HL-60 (cell line): ENCODE measurements around the gene TPRA1.

ENCODE experiments used
- DNase-seq, 2 experiments: peaks; one replicate each; pipeline ENCODE4 v3.0.0-alpha.2; 2010 to 2020; ENCODE audit warnings: low read depth in 1 of 2, low spot score in 1 of 2
- H3K27ac ChIP-seq: fragments of 250-450 bp; sonication (Bioruptor Pico); replicated peaks from 2 replicates; pipeline ENCODE4 v1.5.1; 2020; ENCODE audit warnings: mild to moderate bottlenecking, moderate library complexity
- H3K27me3 ChIP-seq: fragments of 250-450 bp; sonication (Bioruptor Pico); 2 replicates; pipeline ENCODE4 v1.5.1; 2021; ENCODE audit warnings: mild to moderate bottlenecking, moderate library complexity; ENCODE audit not compliant: insufficient read depth, poor library complexity, severe bottlenecking
- H3K4me3 ChIP-seq: replicated peaks from 2 replicates; pipeline ENCODE4 v1.5.1; 2011; ENCODE audit warnings: mild to moderate bottlenecking, control low read depth, low read length; ENCODE audit not compliant: insufficient read depth
- GABPA ChIP-seq: IDR thresholded peaks from 2 replicates; pipeline ENCODE4 v1.6.1; 2012; ENCODE audit warnings: low read depth
- POLR2AphosphoS5 ChIP-seq: IDR thresholded peaks from 2 replicates; pipeline ENCODE4 v1.6.1; 2012; ENCODE audit warnings: low read depth
- SPI1 ChIP-seq: IDR thresholded peaks from 2 replicates; pipeline ENCODE4 v1.6.1; 2012; ENCODE audit warnings: low read depth, mild to moderate bottlenecking, borderline replicate concordance
- TF ChIP-seq, protein P1 (sequence below): IDR thresholded peaks from one replicate; pipeline ENCODE4 v1.5.1; 2011; ENCODE audit warnings: low read length, control low read depth, inconsistent platforms; ENCODE audit not compliant: insufficient read depth
- TF ChIP-seq, protein P2 (sequence below): IDR thresholded peaks from 2 replicates; pipeline ENCODE4 v1.6.1; 2012; ENCODE audit warnings: low read depth; ENCODE audit not compliant: insufficient replicate concordance

Gene TPRA1

GRCh38 chr3:127565711-127566110 lies 24.8 kb downstream of the TPRA1 start:
- TF ChIP-seq POLR2AphosphoS5 (no peak), GABPA (no peak), SPI1 (no peak)
- TF ChIP-seq, protein P1, sequence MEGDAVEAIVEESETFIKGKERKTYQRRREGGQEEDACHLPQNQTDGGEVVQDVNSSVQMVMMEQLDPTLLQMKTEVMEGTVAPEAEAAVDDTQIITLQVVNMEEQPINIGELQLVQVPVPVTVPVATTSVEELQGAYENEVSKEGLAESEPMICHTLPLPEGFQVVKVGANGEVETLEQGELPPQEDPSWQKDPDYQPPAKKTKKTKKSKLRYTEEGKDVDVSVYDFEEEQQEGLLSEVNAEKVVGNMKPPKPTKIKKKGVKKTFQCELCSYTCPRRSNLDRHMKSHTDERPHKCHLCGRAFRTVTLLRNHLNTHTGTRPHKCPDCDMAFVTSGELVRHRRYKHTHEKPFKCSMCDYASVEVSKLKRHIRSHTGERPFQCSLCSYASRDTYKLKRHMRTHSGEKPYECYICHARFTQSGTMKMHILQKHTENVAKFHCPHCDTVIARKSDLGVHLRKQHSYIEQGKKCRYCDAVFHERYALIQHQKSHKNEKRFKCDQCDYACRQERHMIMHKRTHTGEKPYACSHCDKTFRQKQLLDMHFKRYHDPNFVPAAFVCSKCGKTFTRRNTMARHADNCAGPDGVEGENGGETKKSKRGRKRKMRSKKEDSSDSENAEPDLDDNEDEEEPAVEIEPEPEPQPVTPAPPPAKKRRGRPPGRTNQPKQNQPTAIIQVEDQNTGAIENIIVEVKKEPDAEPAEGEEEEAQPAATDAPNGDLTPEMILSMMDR, result no peak
- TF ChIP-seq, protein P2, sequence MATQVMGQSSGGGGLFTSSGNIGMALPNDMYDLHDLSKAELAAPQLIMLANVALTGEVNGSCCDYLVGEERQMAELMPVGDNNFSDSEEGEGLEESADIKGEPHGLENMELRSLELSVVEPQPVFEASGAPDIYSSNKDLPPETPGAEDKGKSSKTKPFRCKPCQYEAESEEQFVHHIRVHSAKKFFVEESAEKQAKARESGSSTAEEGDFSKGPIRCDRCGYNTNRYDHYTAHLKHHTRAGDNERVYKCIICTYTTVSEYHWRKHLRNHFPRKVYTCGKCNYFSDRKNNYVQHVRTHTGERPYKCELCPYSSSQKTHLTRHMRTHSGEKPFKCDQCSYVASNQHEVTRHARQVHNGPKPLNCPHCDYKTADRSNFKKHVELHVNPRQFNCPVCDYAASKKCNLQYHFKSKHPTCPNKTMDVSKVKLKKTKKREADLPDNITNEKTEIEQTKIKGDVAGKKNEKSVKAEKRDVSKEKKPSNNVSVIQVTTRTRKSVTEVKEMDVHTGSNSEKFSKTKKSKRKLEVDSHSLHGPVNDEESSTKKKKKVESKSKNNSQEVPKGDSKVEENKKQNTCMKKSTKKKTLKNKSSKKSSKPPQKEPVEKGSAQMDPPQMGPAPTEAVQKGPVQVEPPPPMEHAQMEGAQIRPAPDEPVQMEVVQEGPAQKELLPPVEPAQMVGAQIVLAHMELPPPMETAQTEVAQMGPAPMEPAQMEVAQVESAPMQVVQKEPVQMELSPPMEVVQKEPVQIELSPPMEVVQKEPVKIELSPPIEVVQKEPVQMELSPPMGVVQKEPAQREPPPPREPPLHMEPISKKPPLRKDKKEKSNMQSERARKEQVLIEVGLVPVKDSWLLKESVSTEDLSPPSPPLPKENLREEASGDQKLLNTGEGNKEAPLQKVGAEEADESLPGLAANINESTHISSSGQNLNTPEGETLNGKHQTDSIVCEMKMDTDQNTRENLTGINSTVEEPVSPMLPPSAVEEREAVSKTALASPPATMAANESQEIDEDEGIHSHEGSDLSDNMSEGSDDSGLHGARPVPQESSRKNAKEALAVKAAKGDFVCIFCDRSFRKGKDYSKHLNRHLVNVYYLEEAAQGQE, result no peak
- Histone ChIP-seq H3K27me3 (no peaks in the 10 kb centered on the region), H3K4me3 (no peak overlapping the region), H3K27ac (no peak overlapping the region)
- no peak for DNase-seq

DNA sequence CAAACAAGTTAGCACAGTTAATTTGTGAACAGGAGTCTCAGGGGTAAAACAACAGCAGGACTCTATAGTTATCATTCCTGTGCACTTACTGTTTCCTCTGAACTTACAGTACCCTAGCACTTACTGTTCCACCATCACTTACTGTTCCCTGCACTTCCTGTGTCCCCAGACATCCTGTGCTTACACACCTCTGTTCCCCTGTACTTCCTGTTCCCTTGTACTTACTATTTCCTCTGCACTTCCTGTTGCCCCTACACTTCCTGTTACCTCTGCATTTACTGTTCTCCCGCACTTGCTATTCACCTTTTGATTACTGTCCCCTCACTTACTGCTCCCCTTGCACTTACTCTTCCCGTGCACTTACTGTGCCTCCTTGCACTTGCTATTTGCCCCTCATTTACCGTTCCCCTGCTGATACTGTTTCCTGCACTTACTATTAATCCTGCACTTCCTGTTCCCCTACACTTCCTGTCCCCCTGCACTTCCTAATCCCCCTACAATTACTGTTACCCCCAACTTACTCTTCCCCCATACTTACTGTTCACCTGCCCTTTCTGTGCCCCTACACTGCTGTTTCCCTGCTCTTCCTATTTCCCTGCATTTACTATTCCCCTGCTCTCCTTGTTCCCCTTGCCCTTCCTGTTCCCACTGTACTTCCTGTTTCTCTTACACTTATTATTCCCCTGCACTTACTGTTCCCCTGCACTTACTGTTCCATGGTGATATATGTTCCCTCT lies 30.3 kb downstream of the TPRA1 start:
- no peak overlapping the region for H3K4me3 ChIP-seq
- no peaks in the 10 kb centered on the region for H3K27me3 ChIP-seq
- peak; percentile 92 for TF ChIP-seq GABPA
- no peak for TF ChIP-seq POLR2AphosphoS5
- peak; percentile 48; the same call in 1 of the 2 replicates for TF ChIP-seq SPI1
- TF ChIP-seq, protein P2, result no peak
- DNase-seq, result peak; percentile 32 to 55
- peak overlapping the region; percentile 25; the same call in 1 of the 2 replicates for H3K27ac ChIP-seq

- Histone ChIP-seq H3K27me3 (no peaks in the 10 kb centered on the region), H3K27ac (no peak overlapping the region), H3K4me3 (no peak overlapping the region)
- TF ChIP-seq SPI1 (no peak), GABPA (no peak)
- DNase-seq, result no peak
Measured at GRCh38 chr3:127556565-127556964, 34.0 kb downstream of the TPRA1 start.

GRCh38 chr3:127555108-127555507 lies 35.4 kb downstream of the TPRA1 start:
- Histone ChIP-seq H3K27ac (no peak overlapping the region), H3K4me3 (no peak overlapping the region), H3K27me3 (no peaks in the 10 kb centered on the region)
- no peak for DNase-seq
- TF ChIP-seq, protein P1, result no peak
- TF ChIP-seq SPI1, result no peak
- no peak for TF ChIP-seq GABPA
- TF ChIP-seq, protein P2, result no peak
- TF ChIP-seq POLR2AphosphoS5, result no peak
